GM12874 (cell line): ENCODE results near the gene CTBP2.

ENCODE experiments used
- CTCF ChIP-seq: IDR thresholded peaks from 2 replicates; pipeline ENCODE4 v1.5.1; 2011; ENCODE audit warnings: low read depth, mild to moderate bottlenecking, control low read depth, low read length, moderate library complexity; ENCODE audit not compliant: insufficient read depth

The CTBP2 gene

GRCh38 chr10:125177641-125178640 is 17.6 kb upstream of the CTBP2 start:
- no peak for TF ChIP-seq CTCF

- TF ChIP-seq CTCF = no peak
Observed at GRCh38 chr10:125175807-125176206, 15.4 kb upstream of the CTBP2 start.

- no peak for TF ChIP-seq CTCF
Observed at GRCh38 chr10:125174360-125174759, 14.0 kb upstream of the CTBP2 start.

- TF ChIP-seq CTCF = no peak
Observed at GRCh38 chr10:125172694-125173093, 12.3 kb upstream of the CTBP2 start.

- TF ChIP-seq CTCF = no peak
Observed at GRCh38 chr10:125171402-125172306, 11.3 kb upstream of the CTBP2 start.

- no peak for TF ChIP-seq CTCF
Observed at GRCh38 chr10:125169915-125170314, 9.6 kb upstream of the CTBP2 start.

- no peak for TF ChIP-seq CTCF
Observed at GRCh38 chr10:125169279-125169678, 8.9 kb upstream of the CTBP2 start.
